GM19468 (cell line): ENCODE measurements around the gene GPANK1.

ENCODE experiments used
- ATAC-seq: cut with Tn5 transposase; IDR thresholded peaks from one replicate; pipeline ENCODE4 v1.9.1; 2021; ENCODE audit warnings: mild to moderate bottlenecking, moderate library complexity, moderate number of reproducible peaks; ENCODE audit not compliant: unreplicated experiment; ENCODE audit errors: extremely low read depth

GPANK1 gene

GRCh38 chr6:31691564-31692108 is 26.8 kb upstream of the GPANK1 start:
- no peak for ATAC-seq

GRCh38 chr6:31691078-31691463 is 26.3 kb upstream of the GPANK1 start:
- ATAC-seq = no peak

- no peak for ATAC-seq
Observed at GRCh38 chr6:31690231-31691077, 25.7 kb upstream of the GPANK1 start.

- ATAC-seq = no peak
Observed at GRCh38 chr6:31689249-31690110, 24.7 kb upstream of the GPANK1 start.

GRCh38 chr6:31687860-31688693 is 23.3 kb upstream of the GPANK1 start:
- no peak for ATAC-seq

GRCh38 chr6:31687321-31687720 is 22.5 kb upstream of the GPANK1 start:
- no peak for ATAC-seq

GRCh38 chr6:31686483-31686882 is 21.7 kb upstream of the GPANK1 start:
- no peak for ATAC-seq

- no peak for ATAC-seq
Observed at GRCh38 chr6:31683591-31683990, 18.8 kb upstream of the GPANK1 start.

- ATAC-seq = no peak
Observed at GRCh38 chr6:31681135-31681671, 16.4 kb upstream of the GPANK1 start.

GRCh38 chr6:31680226-31681134 is 15.7 kb upstream of the GPANK1 start, which contains the start of gene LY6G5C:
Gene LY6G5C (minus strand): TSS chr6:31681067. CDS start chr6:31680373, 694 bp downstream.
- no peak for ATAC-seq

GRCh38 chr6:31677955-31678354 is 13.2 kb upstream of the GPANK1 start:
- no peak for ATAC-seq

GRCh38 chr6:31676904-31677303 is 12.1 kb upstream of the GPANK1 start:
- no peak for ATAC-seq

- ATAC-seq = no peak
Observed at GRCh38 chr6:31676322-31676903, 11.6 kb upstream of the GPANK1 start.

- ATAC-seq = no peak
Observed at GRCh38 chr6:31669676-31670075, 4.9 kb upstream of the GPANK1 start, which contains the start of gene LY6G5B. Gene LY6G5B (plus strand): TSS chr6:31669976. CDS start chr6:31670951, 975 bp downstream.

GRCh38 chr6:31666337-31666965 is 1.7 kb upstream of the GPANK1 start:
- ATAC-seq = no peak

- peak; percentile 78 for ATAC-seq
Observed at GRCh38 chr6:31665501-31666336, 922 bp upstream of the GPANK1 start, which contains the start of gene CSNK2B. Gene CSNK2B (plus strand): TSS chr6:31666080. CDS start chr6:31666832, 752 bp downstream.
